NCI-H345 treated with DMSO at 0.1 percent for 48 hours (cell line): ENCODE results near the gene ARPC5.
"Not testable (repeated sequence)": the region's sequence is repeated elsewhere in the genome, so short reads cannot be mapped to it uniquely, and the experiment has no call there.

Experiments used
- DNase-seq: peaks from one replicate; lab custom pipeline; 2025; ENCODE audit not compliant: unreplicated experiment; lab: John Stamatoyannopoulos, UW

Gene ARPC5

GRCh38 chr1:183635606-183636333 lies at the start of gene ARPC5:
ARPC5 (minus strand) TSS chr1:183635783; CDS start chr1:183635659, 124 bp downstream.
- peak; percentile 95 for DNase-seq

GRCh38 chr1:183685112-183685713 lies 49.6 kb upstream of the ARPC5 start:
- DNase-seq, result peak; percentile 47

DNA sequence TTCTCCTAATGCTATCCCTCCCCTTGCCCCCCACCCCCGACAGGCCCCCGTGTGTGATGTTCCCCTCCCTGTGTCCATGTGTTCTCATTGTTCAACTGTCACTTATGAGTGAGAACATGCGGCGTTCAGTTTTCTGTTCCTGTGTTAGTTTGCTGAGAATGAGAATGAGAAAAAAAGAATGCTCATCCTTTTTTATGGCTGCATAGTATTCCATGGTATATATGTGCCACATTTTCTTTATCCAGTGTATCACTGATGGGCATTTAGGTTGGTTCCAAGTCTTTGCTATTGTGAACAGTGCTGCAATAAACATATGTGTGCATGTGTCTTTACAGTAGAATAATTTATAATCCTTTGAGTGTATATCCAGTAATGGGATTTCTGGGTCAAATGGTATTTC lies 43.8 kb upstream of the ARPC5 start:
- DNase-seq, result not testable (repeated sequence)

- DNase-seq, result no peak
Measured at GRCh38 chr1:183678819-183679218, 43.2 kb upstream of the ARPC5 start.

GRCh38 chr1:183676586-183677189 lies 41.1 kb upstream of the ARPC5 start:
- DNase-seq, result no peak

DNA sequence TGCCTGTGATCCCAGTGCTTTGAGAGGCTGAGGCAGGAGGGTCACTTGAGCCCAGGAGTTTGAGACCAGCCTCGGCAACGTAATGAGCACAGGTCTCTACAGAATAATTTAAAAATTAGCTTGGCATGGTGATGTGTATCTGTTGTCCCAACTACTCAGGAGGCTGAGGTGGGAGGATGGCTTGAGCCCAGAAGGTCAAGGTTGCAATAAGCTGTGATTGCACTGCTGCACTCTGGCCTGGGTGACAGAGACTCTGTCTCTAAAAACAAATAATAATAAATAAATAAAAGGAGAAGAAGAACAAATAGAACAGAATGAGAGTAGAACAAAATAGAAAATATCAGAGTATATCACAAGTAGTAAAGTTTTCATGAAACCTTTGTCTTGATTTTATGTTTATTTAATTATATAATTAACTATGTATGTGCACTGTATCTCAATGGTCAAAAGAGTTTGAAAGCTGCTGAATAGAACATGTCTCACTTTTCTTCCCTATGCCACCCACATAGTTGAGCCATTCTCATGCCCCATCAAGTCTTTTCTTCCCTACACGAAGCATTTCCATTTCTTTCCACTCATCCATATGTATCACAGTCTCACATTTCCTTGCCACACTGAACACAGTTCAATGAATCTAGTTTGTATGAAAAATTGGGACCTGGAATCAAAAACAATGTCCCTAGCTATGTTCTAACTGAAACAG lies 40.5 kb upstream of the ARPC5 start:
- DNase-seq, result no peak

GRCh38 chr1:183675381-183675780 lies 39.8 kb upstream of the ARPC5 start:
- DNase-seq, result no peak

DNA sequence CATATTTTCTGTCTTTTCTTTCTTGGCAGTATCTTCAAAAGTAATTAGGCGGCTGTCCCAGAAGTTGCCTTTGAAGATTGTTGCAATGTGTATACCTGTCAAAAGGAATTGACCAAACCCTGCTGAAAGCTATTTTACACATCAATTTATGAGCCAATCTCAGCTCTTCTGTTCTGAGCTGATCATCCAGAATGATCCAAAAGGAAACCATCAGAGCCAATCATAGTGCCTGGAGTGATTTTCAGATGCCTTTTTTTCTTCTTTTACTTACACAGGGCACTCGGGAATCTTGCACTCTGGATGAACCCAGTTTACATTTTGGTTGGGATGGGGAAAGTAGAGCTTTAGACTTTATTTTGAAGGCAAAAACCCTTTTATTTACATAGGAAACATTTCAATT lies 39.3 kb upstream of the ARPC5 start:
- DNase-seq, result no peak

DNA sequence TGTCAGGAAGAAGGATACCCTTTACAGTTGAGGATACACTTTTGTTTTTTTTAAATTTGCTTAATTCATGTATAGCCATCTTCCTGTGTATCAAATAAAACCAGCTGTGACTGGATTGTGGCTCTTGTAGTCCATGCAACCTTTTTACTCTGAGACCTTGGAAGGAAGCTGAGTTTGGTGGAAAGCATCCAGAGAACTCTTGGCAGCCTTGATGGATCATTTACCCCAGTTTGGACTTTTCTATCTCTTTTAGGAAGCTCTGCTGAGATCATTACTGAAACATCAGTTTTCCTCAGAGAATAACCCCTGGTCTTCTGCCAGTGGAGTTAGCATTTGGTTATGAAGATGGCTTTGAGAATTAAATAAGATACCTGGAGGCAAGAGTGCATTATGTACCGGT lies 38.8 kb upstream of the ARPC5 start:
- no peak for DNase-seq

- DNase-seq, result no peak
Measured at GRCh38 chr1:183673605-183674323, 38.2 kb upstream of the ARPC5 start.

DNA sequence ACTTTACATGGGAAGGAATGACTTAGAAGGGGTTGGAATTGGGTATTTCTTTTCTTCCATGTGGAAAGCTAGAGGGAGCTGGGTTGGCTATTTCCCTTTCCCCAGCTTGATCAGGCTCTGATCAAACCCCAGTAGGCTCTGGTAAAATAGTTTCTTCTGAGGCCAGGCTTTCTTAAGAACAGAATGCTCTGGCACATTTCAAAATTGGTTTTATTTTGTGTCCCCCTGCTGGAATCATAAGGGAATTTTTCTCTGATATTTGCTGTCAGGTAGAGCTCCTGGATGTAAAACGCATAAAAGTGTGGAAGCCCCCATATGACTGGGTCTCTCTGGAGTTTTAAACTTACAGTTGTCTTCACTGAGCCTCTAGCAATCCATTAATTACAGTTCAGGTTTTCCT lies 34.6 kb upstream of the ARPC5 start:
- DNase-seq, result no peak

- no peak for DNase-seq
Measured at GRCh38 chr1:183656355-183656754, 20.8 kb upstream of the ARPC5 start.

DNA sequence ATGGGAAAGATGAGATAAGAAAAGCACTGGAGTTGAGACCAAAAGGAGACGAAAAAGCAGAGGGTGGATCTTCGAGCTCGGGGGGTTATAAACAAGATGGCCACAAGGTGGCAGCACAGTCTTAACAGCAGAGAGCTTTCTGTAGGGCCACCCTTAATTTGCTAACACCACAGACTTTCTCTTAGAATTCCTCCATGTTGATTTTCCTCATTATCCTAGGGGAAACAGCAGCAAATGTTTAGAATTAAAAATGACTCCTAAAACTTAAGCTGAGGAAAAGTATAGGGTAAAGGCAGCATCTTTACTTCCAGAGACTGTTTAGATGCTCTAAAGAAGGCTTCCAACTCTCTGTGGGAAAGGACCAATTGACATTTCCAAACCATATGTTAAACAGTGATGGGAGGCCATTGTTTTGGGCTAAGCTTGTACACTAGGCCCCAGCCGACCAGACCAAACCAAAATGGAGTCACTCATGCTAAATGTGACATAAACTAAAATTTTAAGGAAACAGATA lies 20.0 kb upstream of the ARPC5 start:
- peak; percentile 56 for DNase-seq

- no peak for DNase-seq
Measured at GRCh38 chr1:183654706-183655105, 19.1 kb upstream of the ARPC5 start.

- no peak for DNase-seq
Measured at GRCh38 chr1:183653876-183654451, 18.4 kb upstream of the ARPC5 start.

DNA sequence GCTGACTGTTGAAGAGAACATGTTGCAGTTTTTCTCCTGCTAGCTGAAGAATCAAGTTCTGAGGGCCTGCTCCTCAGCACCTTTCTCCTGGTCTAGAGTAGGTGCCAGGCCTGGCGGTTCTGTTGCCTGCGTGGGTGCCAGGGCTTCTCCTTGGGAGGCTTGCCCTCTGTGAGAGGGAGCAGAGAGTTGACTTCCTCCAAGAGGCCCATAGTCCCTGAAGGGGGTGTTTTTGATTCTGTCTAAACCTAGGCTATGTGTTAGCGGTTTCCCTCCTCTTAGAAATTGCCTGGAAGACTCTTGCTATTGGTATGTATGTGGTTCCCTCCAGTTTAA lies 17.8 kb upstream of the ARPC5 start:
- no peak for DNase-seq

- no peak for DNase-seq
Measured at GRCh38 chr1:183652547-183653461, 17.2 kb upstream of the ARPC5 start, which contains the start of gene APOBEC4. APOBEC4 (minus strand) TSS chr1:183653316; CDS start chr1:183648781, 4,535 bp downstream.

- DNase-seq, result no peak
Measured at GRCh38 chr1:183652107-183652506, 16.5 kb upstream of the ARPC5 start.

DNA sequence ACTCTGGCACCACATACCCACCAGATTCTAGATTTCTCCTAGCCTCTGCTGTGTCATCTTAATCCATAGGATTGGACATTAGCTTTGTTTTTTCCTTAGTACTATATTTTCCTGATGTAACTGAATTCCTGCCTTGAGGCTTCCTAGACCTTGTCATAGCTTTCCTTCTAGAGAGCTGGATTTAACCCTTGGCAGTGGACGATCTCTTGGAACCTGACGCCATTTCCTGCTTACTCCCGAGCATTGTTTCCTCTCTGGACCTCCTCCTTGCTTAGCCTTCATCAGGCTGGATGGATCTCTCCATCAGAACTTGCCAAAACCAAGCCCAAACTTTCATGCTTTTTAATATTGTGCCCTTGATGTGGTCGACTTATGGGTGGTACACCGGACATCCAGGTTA lies 16.0 kb upstream of the ARPC5 start:
- no peak for DNase-seq

DNA sequence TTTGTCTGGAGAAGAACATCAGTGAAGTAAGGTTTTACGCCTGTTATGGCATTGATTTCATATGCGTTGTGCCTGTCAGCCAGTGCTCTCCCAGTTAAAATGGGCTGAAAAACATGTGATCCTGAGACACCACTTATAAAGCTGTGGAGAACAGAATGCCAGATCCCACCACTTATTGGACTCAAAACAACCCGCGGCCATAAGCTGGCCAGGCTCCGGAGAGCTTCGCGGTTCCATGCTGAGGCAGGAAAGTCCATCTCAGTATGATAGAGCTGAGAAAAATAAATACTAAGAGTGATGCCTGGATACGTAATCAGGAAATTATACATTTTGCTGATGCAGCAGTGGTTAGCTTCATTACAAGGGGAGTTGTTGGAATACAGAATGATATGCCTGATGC lies 12.5 kb upstream of the ARPC5 start:
- DNase-seq, result no peak
